ENCODE results near the gene TNNT2. TPM values are rescaled to one million over a fixed set of nuclear protein-coding genes. Genes with fewer than 3 reads are reported as not detected.
A peak's percentile ranks its signal among the peaks of the same experiment; 100 is the strongest.

The TNNT2 gene
- total and polyA plus RNA-seq, 7 donors, result 0.52 to 26.6 (median 5.7) TPM

- Histone ChIP-seq H3K36me3 (ENCODE audit: insufficient read depth in 1 of 2, low read depth in 1 of 2) (no peaks in the 10 kb centered on the region), H3K4me1 (no peaks in the 10 kb centered on the region), H3K9me3 (no peaks in the 10 kb centered on the region), H3K4me3 (no peak overlapping the region), H3K27ac (no peak overlapping the region), H3K27me3 (ENCODE audit: insufficient read depth in 3 of 3, low read length in 2 of 3) (no peaks in the 10 kb centered on the region)
- DNase-seq (no peak), ATAC-seq (no peak)
- intact Hi-C loops (cut with DNase I), result no loop called here
- WGBS, 3 donors, result 79 to 82% (median 79%) methylated on average over 2 of the region's 2 CpGs
- TF ChIP-seq CTCF (IDR thresholded peaks at IDR 0.05), result no peak
Measured at GRCh38 chr1:201350361-201350725, 27.1 kb downstream of the TNNT2 start.

DNA sequence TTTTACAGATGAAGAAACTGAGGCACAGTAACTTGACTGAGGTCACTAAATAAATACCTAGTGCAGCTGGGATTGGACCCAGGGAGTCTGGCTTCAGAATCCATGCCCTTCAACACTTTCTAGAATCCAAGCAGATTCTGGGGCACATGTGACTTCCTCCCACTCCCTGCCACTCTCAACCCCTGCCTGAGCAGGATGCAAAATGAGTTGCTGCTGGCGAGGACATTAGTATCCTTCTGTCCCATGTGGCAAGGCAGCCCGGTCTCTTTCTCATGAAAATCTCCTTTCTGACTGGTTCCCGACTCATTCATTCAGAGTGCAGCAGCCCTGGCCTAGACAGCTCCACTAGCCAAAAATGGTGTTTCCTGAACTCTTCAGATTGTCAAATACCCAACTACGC, 28.4 kb downstream of the TNNT2 start:
- Histone ChIP-seq H3K4me3 (no peak overlapping the region), H3K36me3 (ENCODE audit: insufficient read depth in 1 of 2, low read depth in 1 of 2) (no peaks in the 10 kb centered on the region), H3K4me1 (no peaks in the 10 kb centered on the region), H3K27me3 (ENCODE audit: insufficient read depth in 3 of 3, low read length in 2 of 3) (no peaks in the 10 kb centered on the region), H3K9me3 (no peaks in the 10 kb centered on the region), H3K27ac (no peak overlapping the region)
- intact Hi-C loops (cut with DNase I), result loop anchor here (2.0 to 5.0 kb wide), 2 partner anchors 60 to 97 kb away; no protein-coding TSS in a partner anchor
- TF ChIP-seq CTCF (IDR thresholded peaks at IDR 0.05), result no peak
- DNase-seq (no peak), ATAC-seq (no peak)
- 67 to 77% (median 68%) methylated on average over 4 of the region's 4 CpGs for WGBS, 3 donors

- DNase-seq (no peak), ATAC-seq (peak; percentile 60 to 71 (median 70))
- H3K4me1 ChIP-seq, result no peaks in the 10 kb centered on the region
- peak; percentile 35 for TF ChIP-seq CTCF (IDR thresholded peaks at IDR 0.05)
- no peaks in the 10 kb centered on the region for H3K27me3 ChIP-seq (ENCODE audit: insufficient read depth in 3 of 3, low read length in 2 of 3)
- 57 to 70% (median 58%) methylated on average over 6 of the region's 6 CpGs for WGBS, 3 donors
- H3K36me3 ChIP-seq (ENCODE audit: insufficient read depth in 1 of 2, low read depth in 1 of 2), result no peaks in the 10 kb centered on the region
- no peaks in the 10 kb centered on the region for H3K9me3 ChIP-seq
- H3K27ac ChIP-seq, result no peak overlapping the region
- H3K4me3 ChIP-seq, result no peak overlapping the region
- intact Hi-C loops (cut with DNase I), result loop anchor here (2.0 to 5.0 kb wide), 2 partner anchors 61 to 96 kb away; no protein-coding TSS in a partner anchor
Measured at GRCh38 chr1:201348211-201348566, 29.3 kb downstream of the TNNT2 start.

- no peak overlapping the region for H3K4me3 ChIP-seq
- DNase-seq, result no peak
- TF ChIP-seq CTCF (IDR thresholded peaks at IDR 0.05), result no peak
- no peaks in the 10 kb centered on the region for H3K36me3 ChIP-seq (ENCODE audit: insufficient read depth in 1 of 2, low read depth in 1 of 2)
- no peaks in the 10 kb centered on the region for H3K4me1 ChIP-seq
- no peak overlapping the region for H3K27ac ChIP-seq
- WGBS, 3 donors, result 46 to 54% (median 48%) methylated on average over 7 of the region's 7 CpGs
- intact Hi-C loops (cut with DNase I), result loop anchor here (2.0 to 5.0 kb wide), 3 partner anchors 39 to 95 kb away; no protein-coding TSS in a partner anchor
- H3K27me3 ChIP-seq (ENCODE audit: insufficient read depth in 3 of 3, low read length in 2 of 3), result peaks cover 0 to 3% (median 0%) of the 10 kb centered on the region in 3 donors
- no peak for ATAC-seq
- no peaks in the 10 kb centered on the region for H3K9me3 ChIP-seq
Measured at GRCh38 chr1:201347498-201348210, 29.8 kb downstream of the TNNT2 start.
